ENCODE measurements around the gene TPRG1L. TPM values are rescaled to one million over a fixed set of nuclear protein-coding genes. Genes with fewer than 3 reads are reported as not detected.

TPRG1L gene
- total RNA-seq, 1 donor from 2014 or later = 40.8 TPM

- DNase-seq (ENCODE audit: low read depth) = no peak
- Histone ChIP-seq H3K36me3 (ENCODE audit: control insufficient read depth, insufficient read depth, low read length) (no peaks in the 10 kb centered on the region), H3K27me3 (ENCODE audit: control insufficient read depth, insufficient read depth, low read length) (peaks cover 18% of the 10 kb centered on the region), H3K4me3 (ENCODE audit: low read depth, low read length) (no peak overlapping the region)
- no peak for TF ChIP-seq CTCF (IDR thresholded peaks at IDR 0.05; ENCODE audit: insufficient read depth, low read length, poor library complexity, severe bottlenecking)
Observed at GRCh38 chr1:3604997-3605823, 19.6 kb upstream of the TPRG1L start.

GRCh38 chr1:3606779-3607702 is 17.8 kb upstream of the TPRG1L start:
- no peak for TF ChIP-seq CTCF (IDR thresholded peaks at IDR 0.05; ENCODE audit: insufficient read depth, low read length, poor library complexity, severe bottlenecking)
- Histone ChIP-seq H3K27me3 (ENCODE audit: control insufficient read depth, insufficient read depth, low read length) (peaks cover 35% of the 10 kb centered on the region), H3K4me3 (ENCODE audit: low read depth, low read length) (no peak overlapping the region), H3K36me3 (ENCODE audit: control insufficient read depth, insufficient read depth, low read length) (no peaks in the 10 kb centered on the region)
- no peak for DNase-seq (ENCODE audit: low read depth)

- no peak for DNase-seq (ENCODE audit: low read depth)
- Histone ChIP-seq H3K4me3 (ENCODE audit: low read depth, low read length) (no peak overlapping the region), H3K36me3 (ENCODE audit: control insufficient read depth, insufficient read depth, low read length) (no peaks in the 10 kb centered on the region), H3K27me3 (ENCODE audit: control insufficient read depth, insufficient read depth, low read length) (peaks cover 40% of the 10 kb centered on the region)
- TF ChIP-seq CTCF (IDR thresholded peaks at IDR 0.05; ENCODE audit: insufficient read depth, low read length, poor library complexity, severe bottlenecking) = no peak
Observed at GRCh38 chr1:3607703-3608065, 17.1 kb upstream of the TPRG1L start.

- no peak overlapping the region for H3K4me3 ChIP-seq (ENCODE audit: low read depth, low read length)
- peaks cover 43% of the 10 kb centered on the region for H3K27me3 ChIP-seq (ENCODE audit: control insufficient read depth, insufficient read depth, low read length)
- H3K36me3 ChIP-seq (ENCODE audit: control insufficient read depth, insufficient read depth, low read length) = no peaks in the 10 kb centered on the region
- DNase-seq (ENCODE audit: low read depth) = no peak
- TF ChIP-seq CTCF (IDR thresholded peaks at IDR 0.05; ENCODE audit: insufficient read depth, low read length, poor library complexity, severe bottlenecking) = no peak
Observed at GRCh38 chr1:3608154-3608553, 16.7 kb upstream of the TPRG1L start.

GRCh38 chr1:3609016-3609768 is 15.6 kb upstream of the TPRG1L start:
- peaks cover 42% of the 10 kb centered on the region for H3K27me3 ChIP-seq (ENCODE audit: control insufficient read depth, insufficient read depth, low read length)
- no peak for TF ChIP-seq CTCF (IDR thresholded peaks at IDR 0.05; ENCODE audit: insufficient read depth, low read length, poor library complexity, severe bottlenecking)
- no peaks in the 10 kb centered on the region for H3K36me3 ChIP-seq (ENCODE audit: control insufficient read depth, insufficient read depth, low read length)
- no peak for DNase-seq (ENCODE audit: low read depth)
- H3K4me3 ChIP-seq (ENCODE audit: low read depth, low read length) = no peak overlapping the region
